Sigmoid colon (tissue), 4 donors: ENCODE results near the gene GLCCI1.

Experiments used
- CTCF ChIP-seq, 4 experiments: fragments of 450-650 bp in 3 of 4; fragments of 200-600 bp in 1 of 4; IDR thresholded peaks; one replicate each; pipeline ENCODE4 v1.5.1; 2016 to 2019; ENCODE audit warnings: antibody characterized with exemption in 4 of 4, mild to moderate bottlenecking in 3 of 4, moderate library complexity in 2 of 4
- POLR2AphosphoS5 ChIP-seq, 4 donors: sonication (generic); formaldehyde crosslinking; IDR thresholded peaks; one replicate each; pipeline ENCODE4 v1.6.1; 2017; ENCODE audit warnings: antibody characterized with exemption in 4 of 4

GRCh38 chr7:7977774-7978173, 9.2 kb downstream of the GLCCI1 start:
- no peak for TF ChIP-seq CTCF (IDR thresholded peaks at IDR 0.05)
- TF ChIP-seq POLR2AphosphoS5 (IDR thresholded peaks at IDR 0.05), result no peak
